Karpas-422 (cell line): ENCODE measurements around the gene PIGT. TPM values are rescaled to one million over a fixed set of nuclear protein-coding genes. Genes with fewer than 3 reads are reported as not detected.

ENCODE experiments used
- DNase-seq: peaks from one replicate; pipeline ENCODE4 v3.0.0-alpha.2; 2015
- H2AFZ ChIP-seq: fragments of 200-600 bp; sonication (generic); 2 replicates; pipeline ENCODE4 v1.6.1; 2014; ENCODE audit warnings: antibody characterized with exemption, low read length, mixed read lengths
- H3K27ac ChIP-seq: fragments of 200-600 bp; sonication (generic); 2 replicates; pipeline ENCODE4 v1.5.1; 2014; ENCODE audit warnings: mild to moderate bottlenecking, low read length, moderate library complexity
- H3K27me3 ChIP-seq: fragments of 200-600 bp; sonication (generic); 2 replicates; pipeline ENCODE4 v1.6.1; 2014; ENCODE audit warnings: low read length, mixed read lengths
- H3K36me3 ChIP-seq: fragments of 200-600 bp; sonication (generic); 2 replicates; pipeline ENCODE4 v1.6.1; 2014; ENCODE audit warnings: low read length, mixed read lengths; ENCODE audit not compliant: insufficient read depth
- H3K4me1 ChIP-seq: fragments of 200-600 bp; sonication (generic); 2 replicates; pipeline ENCODE4 v1.6.1; 2014; ENCODE audit warnings: mild to moderate bottlenecking, low read length, mixed read lengths
- H3K4me2 ChIP-seq: fragments of 200-600 bp; sonication (generic); 2 replicates; pipeline ENCODE4 v1.6.1; 2014; ENCODE audit warnings: low read length, low read depth, mild to moderate bottlenecking; ENCODE audit not compliant: poor library complexity, severe bottlenecking
- H3K4me3 ChIP-seq: fragments of 200-600 bp; sonication (generic); 2 replicates; pipeline ENCODE4 v1.5.1; 2014; ENCODE audit warnings: mild to moderate bottlenecking, antibody characterized with exemption, low read length, mixed read lengths
- H3K79me2 ChIP-seq: fragments of 200-600 bp; sonication (generic); 2 replicates; pipeline ENCODE4 v1.6.1; 2014; ENCODE audit warnings: mild to moderate bottlenecking, low read length, mixed read lengths
- H3K9ac ChIP-seq: fragments of 200-600 bp; sonication (generic); 2 replicates; pipeline ENCODE4 v1.6.0; 2014; ENCODE audit warnings: low read length
- H3K9me2 ChIP-seq: fragments of 200-600 bp; sonication (generic), shearing (Covaris generic); replicated peaks from 2 replicates; pipeline ENCODE4 v1.6.0; 2014; ENCODE audit warnings: mild to moderate bottlenecking, low read length, moderate library complexity; ENCODE audit not compliant: insufficient read depth
- H3K9me3 ChIP-seq: fragments of 300-700, 200-600 bp; sonication (generic); 2 replicates; pipeline ENCODE4 v1.6.1; 2014; ENCODE audit warnings: low read length, mixed read lengths
- H4K20me1 ChIP-seq: fragments of 200-600 bp; sonication (generic); 2 replicates; pipeline ENCODE4 v1.6.1; 2014; ENCODE audit warnings: mild to moderate bottlenecking, antibody characterized with exemption, low read length, low read depth; ENCODE audit not compliant: insufficient read depth
- total RNA-seq: library from RNA; depleted of rRNA; stranded (reverse); fragments of >200 nt; shearing (Covaris generic); gene quantifications from 2 replicates; pipeline ENCODE4 v1.2.3, GENCODE V29; 2014; ENCODE audit warnings: low replicate concordance

Gene PIGT
- total RNA-seq, 1 experiment from 2014 or later = 80.1 TPM

GRCh38 chr20:45427236-45428149 is 11.6 kb downstream of the PIGT start:
- no peaks in the 10 kb centered on the region for H3K9me2 ChIP-seq
- no peak overlapping the region for H3K4me2 ChIP-seq
- H4K20me1 ChIP-seq = no peaks in the 10 kb centered on the region; the same call in 1 of the 2 replicates
- no peaks in the 10 kb centered on the region for H3K79me2 ChIP-seq
- H3K9ac ChIP-seq = no peak overlapping the region
- H3K4me1 ChIP-seq = peaks cover 11% of the 10 kb centered on the region
- H3K27me3 ChIP-seq = no peaks in the 10 kb centered on the region
- no peak for DNase-seq
- H3K4me3 ChIP-seq = no peak overlapping the region
- no peak overlapping the region for H2AFZ ChIP-seq
- H3K36me3 ChIP-seq = peaks cover 12% of the 10 kb centered on the region; the same call in 1 of the 2 replicates
- no peaks in the 10 kb centered on the region for H3K9me3 ChIP-seq
- no peak overlapping the region for H3K27ac ChIP-seq

- Histone ChIP-seq H3K4me1 (peaks cover 14% of the 10 kb centered on the region), H3K4me2 (no peak overlapping the region), H3K79me2 (no peaks in the 10 kb centered on the region), H3K9ac (no peak overlapping the region), H3K4me3 (no peak overlapping the region), H2AFZ (no peak overlapping the region), H4K20me1 (no peaks in the 10 kb centered on the region; the same call in 1 of the 2 replicates), H3K9me3 (no peaks in the 10 kb centered on the region), H3K9me2 (no peaks in the 10 kb centered on the region), H3K27ac (no peak overlapping the region), H3K36me3 (peaks cover 5% of the 10 kb centered on the region; the same call in 1 of the 2 replicates), H3K27me3 (no peaks in the 10 kb centered on the region)
- DNase-seq = no peak
Observed at GRCh38 chr20:45429618-45430017, 13.7 kb downstream of the PIGT start.

GRCh38 chr20:45432294-45432693 is 16.4 kb downstream of the PIGT start:
- Histone ChIP-seq H3K79me2 (no peaks in the 10 kb centered on the region), H3K36me3 (0 out of 2 replicates have a peak, but pooled peaks cover 5% of the 10 kb centered on the region), H3K9ac (no peak overlapping the region), H3K9me3 (no peaks in the 10 kb centered on the region), H4K20me1 (no peaks in the 10 kb centered on the region; the same call in 1 of the 2 replicates), H3K9me2 (no peaks in the 10 kb centered on the region), H3K4me3 (no peak overlapping the region), H3K27ac (no peak overlapping the region), H3K4me1 (peaks cover 18% of the 10 kb centered on the region), H3K4me2 (no peak overlapping the region), H3K27me3 (no peaks in the 10 kb centered on the region), H2AFZ (no peak overlapping the region)
- peak; percentile 71 for DNase-seq

GRCh38 chr20:45433316-45433715 is 17.4 kb downstream of the PIGT start:
- Histone ChIP-seq H3K4me3 (no peak overlapping the region), H3K4me1 (peaks cover 18% of the 10 kb centered on the region), H3K9me3 (no peaks in the 10 kb centered on the region), H2AFZ (no peak overlapping the region), H3K79me2 (no peaks in the 10 kb centered on the region), H4K20me1 (no peaks in the 10 kb centered on the region; the same call in 1 of the 2 replicates), H3K27me3 (no peaks in the 10 kb centered on the region), H3K4me2 (no peak overlapping the region), H3K36me3 (0 out of 2 replicates have a peak, but pooled peaks cover 5% of the 10 kb centered on the region), H3K9ac (no peak overlapping the region), H3K27ac (no peak overlapping the region), H3K9me2 (no peaks in the 10 kb centered on the region)
- DNase-seq = no peak

GRCh38 chr20:45433976-45434375 is 18.0 kb downstream of the PIGT start:
- no peak for DNase-seq
- H3K79me2 ChIP-seq = no peaks in the 10 kb centered on the region
- H3K4me1 ChIP-seq = peaks cover 18% of the 10 kb centered on the region
- H3K4me2 ChIP-seq = no peak overlapping the region
- H3K9me2 ChIP-seq = no peaks in the 10 kb centered on the region
- no peaks in the 10 kb centered on the region; the same call in 1 of the 2 replicates for H4K20me1 ChIP-seq
- H2AFZ ChIP-seq = no peak overlapping the region
- H3K9ac ChIP-seq = no peak overlapping the region
- H3K36me3 ChIP-seq = 0 out of 2 replicates have a peak, but pooled peaks cover 5% of the 10 kb centered on the region
- no peaks in the 10 kb centered on the region for H3K27me3 ChIP-seq
- H3K9me3 ChIP-seq = no peaks in the 10 kb centered on the region
- H3K4me3 ChIP-seq = no peak overlapping the region
- no peak overlapping the region for H3K27ac ChIP-seq

- H2AFZ ChIP-seq = no peak overlapping the region; the same call in 1 of the 2 replicates
- H3K9ac ChIP-seq = peak overlapping the region; percentile 52
- H3K9me2 ChIP-seq = no peaks in the 10 kb centered on the region
- no peaks in the 10 kb centered on the region for H3K9me3 ChIP-seq
- peak overlapping the region; percentile 67 for H3K4me2 ChIP-seq
- peak; percentile 92 for DNase-seq
- no peak overlapping the region for H3K27ac ChIP-seq
- no peaks in the 10 kb centered on the region for H3K79me2 ChIP-seq
- H3K4me1 ChIP-seq = peaks cover 18% of the 10 kb centered on the region
- H3K4me3 ChIP-seq = peak overlapping the region; percentile 61; the same call in 1 of the 2 replicates
- no peaks in the 10 kb centered on the region for H3K36me3 ChIP-seq
- no peaks in the 10 kb centered on the region for H4K20me1 ChIP-seq
- H3K27me3 ChIP-seq = no peaks in the 10 kb centered on the region
Observed at GRCh38 chr20:45436732-45437485, 21.0 kb downstream of the PIGT start.

GRCh38 chr20:45440424-45440823 is 24.5 kb downstream of the PIGT start:
- Histone ChIP-seq H3K9me3 (no peaks in the 10 kb centered on the region), H3K79me2 (no peaks in the 10 kb centered on the region), H3K9me2 (no peaks in the 10 kb centered on the region), H4K20me1 (no peaks in the 10 kb centered on the region), H3K4me1 (peaks cover 10% of the 10 kb centered on the region), H3K4me3 (no peak overlapping the region), H3K4me2 (no peak overlapping the region), H3K27ac (no peak overlapping the region), H2AFZ (no peak overlapping the region), H3K9ac (no peak overlapping the region), H3K27me3 (no peaks in the 10 kb centered on the region), H3K36me3 (no peaks in the 10 kb centered on the region)
- no peak for DNase-seq
